Lung microvascular endothelial cell (primary cell): Measurements from ENCODE around the gene P2RX2. TPM values are rescaled to one million over a fixed set of nuclear protein-coding genes. Genes with fewer than 3 reads are reported as not detected.

Experiments used
- DNase-seq, 2 donors: peaks; one replicate each; pipeline versions ENCODE4 v3.0.0 to v3.0.0-alpha.2; 2010; ENCODE audit warnings: low read depth in 2 of 2
- total RNA-seq: library from RNA; depleted of rRNA; stranded (reverse); fragments of >200 nt; gene quantifications from 2 replicates; pipeline ENCODE4 v1.2.1, GENCODE V29; 2014

The P2RX2 gene
- total RNA-seq, 1 donor from 2014 or later, result not detected

DNA sequence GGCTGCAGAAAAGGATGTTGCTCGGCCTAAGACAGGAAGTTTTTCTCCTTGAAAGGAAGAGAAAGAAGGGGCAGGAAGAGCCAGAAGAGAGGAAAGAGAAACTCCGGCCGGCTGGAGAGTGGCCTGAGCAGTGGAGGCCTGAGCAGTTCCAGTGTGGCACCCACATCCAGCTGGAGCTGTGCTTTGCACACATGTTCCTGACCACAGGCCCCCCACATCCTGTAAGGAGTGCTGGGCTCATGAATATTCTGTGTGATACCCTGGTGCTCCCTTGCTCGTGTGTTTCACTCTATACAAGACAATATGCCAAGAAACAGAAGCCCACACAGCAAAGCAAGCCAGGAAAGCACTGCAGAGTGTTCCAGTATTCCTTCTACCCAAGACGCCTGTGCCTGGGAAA is 41.5 kb downstream of the P2RX2 start:
- DNase-seq, result no peak

- no peak for DNase-seq
These were observed 42.4 kb downstream of the P2RX2 start for GRCh38 chr12:132660996-132661395.

GRCh38 chr12:132661972-132662371 is 43.4 kb downstream of the P2RX2 start:
- no peak for DNase-seq

- DNase-seq, result no peak
These were observed 44.6 kb downstream of the P2RX2 start for GRCh38 chr12:132662901-132663755.

- DNase-seq, result no peak
These were observed 45.9 kb downstream of the P2RX2 start for GRCh38 chr12:132664206-132665148.

DNA sequence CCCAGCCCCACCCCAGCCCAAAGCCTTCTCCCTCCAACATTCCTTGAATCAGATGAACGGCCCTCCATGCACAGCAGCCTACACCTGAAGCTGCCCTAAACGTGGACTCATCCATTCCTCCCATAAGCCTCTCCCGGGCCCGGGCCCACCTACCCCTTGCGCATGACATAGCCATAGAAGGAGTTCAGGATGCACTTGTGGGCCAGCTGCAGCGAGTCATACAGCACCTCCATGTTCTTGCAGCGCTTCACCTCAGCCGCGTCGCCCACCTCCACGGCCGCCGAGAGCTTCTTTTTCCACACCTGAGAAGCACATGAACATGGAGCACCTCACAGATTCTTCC is 46.5 kb downstream of the P2RX2 start:
- DNase-seq, result no peak

DNA sequence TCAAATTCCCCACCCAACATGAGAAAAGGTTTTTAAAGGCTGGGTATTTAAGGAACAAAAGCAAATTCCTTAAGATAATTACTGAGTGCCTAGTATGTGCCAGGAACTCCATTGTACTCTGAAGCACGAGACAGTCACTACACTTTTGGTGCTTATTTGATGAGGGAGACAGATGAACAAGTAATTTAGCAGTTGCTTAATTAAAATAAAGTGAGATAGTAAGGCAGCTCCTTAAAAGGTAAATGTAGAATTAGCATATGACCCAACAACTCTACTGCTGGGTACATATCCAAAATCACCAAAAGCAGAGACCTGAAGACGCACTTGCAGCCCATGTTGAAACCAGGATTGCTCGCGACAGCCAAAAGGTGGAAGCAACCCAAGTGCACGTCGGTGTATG is 47.2 kb downstream of the P2RX2 start:
- no peak for DNase-seq

DNA sequence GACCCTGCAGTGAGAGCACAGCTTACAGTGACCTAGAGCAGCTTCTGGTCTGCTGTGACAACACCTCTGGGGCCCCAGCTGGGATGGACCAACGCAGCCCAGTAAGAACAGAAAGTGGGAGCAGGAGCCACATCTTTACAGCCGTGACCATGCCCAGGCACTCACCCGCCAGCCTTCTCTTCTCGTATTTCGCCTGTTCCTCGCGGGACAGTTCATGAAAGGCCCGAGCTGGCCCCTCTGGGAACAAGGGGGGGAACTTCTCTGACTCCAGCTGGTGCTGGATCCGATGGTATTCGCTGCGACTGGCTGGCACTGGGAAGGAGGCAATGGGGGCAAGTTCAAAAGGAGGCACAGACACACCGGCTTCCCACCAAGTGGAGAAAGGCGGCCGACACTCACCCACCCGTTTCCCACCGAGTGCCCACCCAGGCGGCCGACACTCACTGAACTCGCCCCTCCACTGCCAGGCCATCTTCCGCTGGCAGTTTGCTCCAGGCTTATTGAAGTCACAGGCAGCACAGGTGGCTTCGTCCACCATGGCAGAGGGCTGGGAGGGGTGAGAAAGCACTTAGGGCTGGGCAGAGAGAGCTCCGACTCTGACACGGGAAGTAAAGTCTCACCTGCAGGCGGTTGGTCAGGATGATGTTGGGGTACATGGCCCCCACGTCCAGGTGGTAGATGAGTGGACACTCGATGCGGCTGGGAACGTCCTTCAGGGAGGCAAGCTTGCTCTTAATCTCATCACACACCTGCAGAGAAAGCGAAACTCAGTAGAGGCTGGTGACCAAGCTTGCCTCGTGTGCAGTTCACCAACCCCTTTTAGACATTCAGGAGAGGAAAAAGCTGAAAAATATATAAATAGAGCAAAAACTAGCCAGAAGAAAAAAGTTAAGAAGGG is 49.9 kb downstream of the P2RX2 start:
- DNase-seq, result no peak

GRCh38 chr12:132669166-132669879 is 50.7 kb downstream of the P2RX2 start:
- DNase-seq, result no peak

Other genes starting within 250 kb of the P2RX2 start
- gene FBRSL1, start 128.6 kb upstream of the P2RX2 start, total RNA-seq, result 3.6 and 7.2 TPM in 2 replicates
- gene LRCOL1, start 8.2 kb upstream of the P2RX2 start, total RNA-seq, result 1.3 and 2.2 TPM in 2 replicates
- gene POLE, start 68.6 kb downstream of the P2RX2 start, total RNA-seq, result 16.1 and 27.4 TPM in 2 replicates
- gene PXMP2, start 68.8 kb downstream of the P2RX2 start, total RNA-seq, result 21.4 and 38.7 TPM in 2 replicates
- gene PGAM5, start 92.1 kb downstream of the P2RX2 start, total RNA-seq, result 32.3 and 33.9 TPM in 2 replicates
- gene ANKLE2, start 143.1 kb downstream of the P2RX2 start, total RNA-seq, result 31.6 and 34.5 TPM in 2 replicates
- 41.6 and 70.0 TPM in 2 replicates for gene GOLGA3, start 210.1 kb downstream of the P2RX2 start, total RNA-seq